ENCODE data around the gene P2RY2. TPM values are rescaled to one million over a fixed set of nuclear protein-coding genes. Genes with fewer than 3 reads are reported as not detected.

Gene P2RY2
- total and polyA plus RNA-seq, 2 donors (not counting 1 experiment from before 2014, with no cell fraction given), result 0.12 to 0.37 TPM

GRCh38 chr11:73285721-73286120, 67.6 kb downstream of the P2RY2 start:
- no peak for DNase-seq
- H2AFZ ChIP-seq (ENCODE audit: insufficient read depth, low read depth, low read length, poor library complexity, severe bottlenecking), result no peak overlapping the region
- peaks cover 23 to 32% of the 10 kb centered on the region in 2 donors for H3K4me1 ChIP-seq (ENCODE audit: control insufficient read depth in 2 of 2, insufficient read depth in 2 of 2, low read length in 2 of 2)
- H3K36me3 ChIP-seq (replicated peaks in 1 of 2; ENCODE audit: control extremely low read depth in 1 of 2, control insufficient read depth in 1 of 2, extremely low read depth in 1 of 2, insufficient read depth in 2 of 2, low read length in 1 of 2), result no peaks in the 10 kb centered on the region
- no peaks in the 10 kb centered on the region for H3K79me2 ChIP-seq (ENCODE audit: control insufficient read depth, insufficient read depth, low read length)
- no peaks in the 10 kb centered on the region for H4K20me1 ChIP-seq (ENCODE audit: control insufficient read depth, insufficient read depth, low read length, poor library complexity, severe bottlenecking)
- no peak for ATAC-seq (ENCODE audit: low read depth)
- H3K9ac ChIP-seq (ENCODE audit: low read length), result no peak overlapping the region
- no peak overlapping the region for H3K27ac ChIP-seq (ENCODE audit: low read length in 2 of 2)
- intact Hi-C loops (cut with micrococcal nuclease), result loop anchor here (5.0 kb wide), 1 partner anchor 97 kb away; no protein-coding TSS in a partner anchor
- H3K27ac Mint-ChIP-seq, result no peak overlapping the region
- no peaks in the 10 kb centered on the region for H3K27me3 Mint-ChIP-seq
- H3K9me3 Mint-ChIP-seq (ENCODE audit: insufficient read depth), result no peaks in the 10 kb centered on the region
- POLR2A ChIA-PET, result no interaction called here
- H3K27me3 ChIP-seq (replicated peaks in 1 of 4; ENCODE audit: control extremely low read depth in 1 of 4, control insufficient read depth in 3 of 4, insufficient read depth in 4 of 4, low read length in 3 of 4), result no peaks in the 10 kb centered on the region
- 100% methylated on average over 1 of the region's 1 CpG for WGBS (ENCODE audit: insufficient coverage)
- H3K4me2 ChIP-seq (replicated peaks; ENCODE audit: low read depth, low read length, poor library complexity, severe bottlenecking), result no peak overlapping the region
- CTCF ChIA-PET, result interaction anchor here (0.5 kb wide), 1 partner anchor 240 kb away, joined by 4 read pairs; no protein-coding TSS in a partner anchor
- no peaks in the 10 kb centered on the region for H3K9me3 ChIP-seq (ENCODE audit: control extremely low read depth in 1 of 3, control insufficient read depth in 2 of 3, insufficient read depth in 1 of 3, low read length in 2 of 3)
- TF ChIP-seq EZH2 (IDR thresholded peaks at IDR 0.05; ENCODE audit: borderline replicate concordance, insufficient read depth, low read depth, low read length, poor library complexity, severe bottlenecking), result no peak
- TF ChIP-seq, protein P1, sequence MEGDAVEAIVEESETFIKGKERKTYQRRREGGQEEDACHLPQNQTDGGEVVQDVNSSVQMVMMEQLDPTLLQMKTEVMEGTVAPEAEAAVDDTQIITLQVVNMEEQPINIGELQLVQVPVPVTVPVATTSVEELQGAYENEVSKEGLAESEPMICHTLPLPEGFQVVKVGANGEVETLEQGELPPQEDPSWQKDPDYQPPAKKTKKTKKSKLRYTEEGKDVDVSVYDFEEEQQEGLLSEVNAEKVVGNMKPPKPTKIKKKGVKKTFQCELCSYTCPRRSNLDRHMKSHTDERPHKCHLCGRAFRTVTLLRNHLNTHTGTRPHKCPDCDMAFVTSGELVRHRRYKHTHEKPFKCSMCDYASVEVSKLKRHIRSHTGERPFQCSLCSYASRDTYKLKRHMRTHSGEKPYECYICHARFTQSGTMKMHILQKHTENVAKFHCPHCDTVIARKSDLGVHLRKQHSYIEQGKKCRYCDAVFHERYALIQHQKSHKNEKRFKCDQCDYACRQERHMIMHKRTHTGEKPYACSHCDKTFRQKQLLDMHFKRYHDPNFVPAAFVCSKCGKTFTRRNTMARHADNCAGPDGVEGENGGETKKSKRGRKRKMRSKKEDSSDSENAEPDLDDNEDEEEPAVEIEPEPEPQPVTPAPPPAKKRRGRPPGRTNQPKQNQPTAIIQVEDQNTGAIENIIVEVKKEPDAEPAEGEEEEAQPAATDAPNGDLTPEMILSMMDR (IDR thresholded peaks at IDR 0.05), result no peak
- H3K4me3 Mint-ChIP-seq, result no peak overlapping the region
- peaks cover 34% of the 10 kb centered on the region for H3K4me1 Mint-ChIP-seq
- no peak overlapping the region for H3K4me3 ChIP-seq (ENCODE audit: control extremely low read depth in 1 of 5, extremely low read depth in 1 of 5, insufficient read depth in 1 of 5, low read depth in 2 of 5, low read length in 4 of 5)

Other genes starting within 250 kb of the P2RY2 start
- gene FCHSD2, start 76.0 kb upstream of the P2RY2 start, total RNA-seq, result 189 and 193 TPM in 2 replicates
- 113 and 206 TPM in 2 replicates for gene FCHSD2, start 76.0 kb upstream of the P2RY2 start, polyA plus RNA-seq
- gene P2RY6, start 54.1 kb downstream of the P2RY2 start, total RNA-seq, result 0.25 TPM in 1 of 2 replicates, not detected in the other
- gene P2RY6, start 54.1 kb downstream of the P2RY2 start, polyA plus RNA-seq, result 0.04 TPM in 1 of 2 replicates, not detected in the other
- gene ARHGEF17, start 90.0 kb downstream of the P2RY2 start, total RNA-seq, result 0.02 and 0.05 TPM in 2 replicates
- gene ARHGEF17, start 90.0 kb downstream of the P2RY2 start, polyA plus RNA-seq, result 0.01 TPM in 1 of 2 replicates, not detected in the other
- gene RELT, start 158.1 kb downstream of the P2RY2 start, total RNA-seq, result 92.4 and 97.1 TPM in 2 replicates
- 71.6 and 158 TPM in 2 replicates for gene RELT, start 158.1 kb downstream of the P2RY2 start, polyA plus RNA-seq

Measured in B cell (primary cell).